Thoracic aorta (tissue), 2 donors: Measurements from ENCODE around the gene SPAG8. TPM values are rescaled to one million over a fixed set of nuclear protein-coding genes. Genes with fewer than 3 reads are reported as not detected.

Experiments
- ATAC-seq: fragments of 150-250 bp; one replicate; pipeline ENCODE4 v1.8.0; 2017; ENCODE audit warnings: low read depth; ENCODE audit not compliant: insufficient number of reproducible peaks, low FRiP score
- DNase-seq: peaks from one replicate; pipeline ENCODE4 v3.0.0-alpha.2; 2020; ENCODE audit warnings: low spot score
- H3K27ac ChIP-seq, 2 donors: fragments of 200-600 bp; sonication (generic); 1 replicate in 1 of 2; 2 replicates in 1 of 2; pipeline ENCODE4 v1.5.1; 2016; ENCODE audit warnings: mild to moderate bottlenecking in 2 of 2, moderate library complexity in 2 of 2
- H3K27me3 ChIP-seq: fragments of 200-600 bp; sonication (generic); replicated peaks from 2 replicates; pipeline ENCODE4 v1.6.0; 2016; ENCODE audit warnings: mild to moderate bottlenecking; ENCODE audit not compliant: insufficient read depth
- H3K36me3 ChIP-seq: fragments of 200-600 bp; sonication (generic); one replicate; pipeline ENCODE4 v1.5.1; 2016
- H3K4me1 ChIP-seq, 2 donors: fragments of 200-600 bp; sonication (generic); 1 replicate in 1 of 2; 2 replicates in 1 of 2; pipeline versions ENCODE4 v1.5.1 to v1.6.0; 2016; ENCODE audit warnings: low read depth in 2 of 2, mild to moderate bottlenecking in 1 of 2; ENCODE audit not compliant: control insufficient read depth in 1 of 2
- H3K4me3 ChIP-seq: fragments of 200-600 bp; sonication (generic); 2 replicates; pipeline ENCODE4 v1.5.1; 2016; ENCODE audit warnings: mild to moderate bottlenecking
- H3K9me3 ChIP-seq: fragments of 200-600 bp; sonication (generic); 2 replicates; pipeline ENCODE4 v1.5.1; 2016
- total RNA-seq, 2 donors: library from RNA; depleted of rRNA; stranded (reverse); fragments of >200 nt; gene quantifications; one replicate each; pipeline versions ENCODE4 v1.1.0 to v1.2.3, GENCODE V29; 2016
- TF ChIP-seq, protein P1 (sequence below): fragments of 200-600 bp; sonication (generic); IDR thresholded peaks from one replicate; pipeline ENCODE4 v1.5.1; 2019; ENCODE audit warnings: antibody characterized with exemption

The SPAG8 gene
- total RNA-seq, 2 donors from 2014 or later: 0.21 to 5.7 TPM

- Histone ChIP-seq H3K4me3 (peak within 1 kb of the TSS; percentile 85), H3K9me3 (no peaks in the 10 kb centered on the region), H3K36me3 (no peaks in the 10 kb centered on the region), H3K27me3 (no peaks in the 10 kb centered on the region), H3K27ac (peak within 1 kb of the TSS; percentile 88 to 91), H3K4me1 (peaks cover 16 to 39% of the 10 kb centered on the region in 2 donors)
- peak; percentile 94 for ATAC-seq
- peak; percentile 94 for DNase-seq
- TF ChIP-seq, protein P1, sequence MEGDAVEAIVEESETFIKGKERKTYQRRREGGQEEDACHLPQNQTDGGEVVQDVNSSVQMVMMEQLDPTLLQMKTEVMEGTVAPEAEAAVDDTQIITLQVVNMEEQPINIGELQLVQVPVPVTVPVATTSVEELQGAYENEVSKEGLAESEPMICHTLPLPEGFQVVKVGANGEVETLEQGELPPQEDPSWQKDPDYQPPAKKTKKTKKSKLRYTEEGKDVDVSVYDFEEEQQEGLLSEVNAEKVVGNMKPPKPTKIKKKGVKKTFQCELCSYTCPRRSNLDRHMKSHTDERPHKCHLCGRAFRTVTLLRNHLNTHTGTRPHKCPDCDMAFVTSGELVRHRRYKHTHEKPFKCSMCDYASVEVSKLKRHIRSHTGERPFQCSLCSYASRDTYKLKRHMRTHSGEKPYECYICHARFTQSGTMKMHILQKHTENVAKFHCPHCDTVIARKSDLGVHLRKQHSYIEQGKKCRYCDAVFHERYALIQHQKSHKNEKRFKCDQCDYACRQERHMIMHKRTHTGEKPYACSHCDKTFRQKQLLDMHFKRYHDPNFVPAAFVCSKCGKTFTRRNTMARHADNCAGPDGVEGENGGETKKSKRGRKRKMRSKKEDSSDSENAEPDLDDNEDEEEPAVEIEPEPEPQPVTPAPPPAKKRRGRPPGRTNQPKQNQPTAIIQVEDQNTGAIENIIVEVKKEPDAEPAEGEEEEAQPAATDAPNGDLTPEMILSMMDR: no peak
Measured at GRCh38 chr9:35814841-35815543, 2.9 kb upstream of the SPAG8 start, which contains the start of gene HINT2. HINT2 (minus strand) TSS chr9:35815042; CDS start chr9:35814979, 63 bp downstream.

- no peak for ATAC-seq
- TF ChIP-seq, protein P1: peak; percentile 20
- H3K4me1 ChIP-seq: peaks cover 16 to 39% of the 10 kb centered on the region in 2 donors
Measured at GRCh38 chr9:35814106-35814840, 2.2 kb upstream of the SPAG8 start.

GRCh38 chr9:35813434-35814105 is 1.5 kb upstream of the SPAG8 start:
- TF ChIP-seq, protein P1: no peak
- ATAC-seq: no peak
- DNase-seq: no peak
- H3K27me3 ChIP-seq: no peaks in the 10 kb centered on the region
- H3K4me1 ChIP-seq: peaks cover 16 to 39% of the 10 kb centered on the region in 2 donors
- peaks cover 9% of the 10 kb centered on the region for H3K36me3 ChIP-seq
- no peaks in the 10 kb centered on the region for H3K9me3 ChIP-seq
- peak overlapping the region; percentile 88 to 91 for H3K27ac ChIP-seq
- H3K4me3 ChIP-seq: peak overlapping the region; percentile 85

More at GRCh38 chr9:35814106-35814840, 2.2 kb upstream of the SPAG8 start:
- Histone ChIP-seq H3K9me3 (no peaks in the 10 kb centered on the region), H3K4me3 (peak overlapping the region; percentile 85), H3K36me3 (peaks cover 2% of the 10 kb centered on the region), H3K27me3 (no peaks in the 10 kb centered on the region), H3K27ac (peak overlapping the region; percentile 88 to 91)
- DNase-seq: no peak

DNA sequence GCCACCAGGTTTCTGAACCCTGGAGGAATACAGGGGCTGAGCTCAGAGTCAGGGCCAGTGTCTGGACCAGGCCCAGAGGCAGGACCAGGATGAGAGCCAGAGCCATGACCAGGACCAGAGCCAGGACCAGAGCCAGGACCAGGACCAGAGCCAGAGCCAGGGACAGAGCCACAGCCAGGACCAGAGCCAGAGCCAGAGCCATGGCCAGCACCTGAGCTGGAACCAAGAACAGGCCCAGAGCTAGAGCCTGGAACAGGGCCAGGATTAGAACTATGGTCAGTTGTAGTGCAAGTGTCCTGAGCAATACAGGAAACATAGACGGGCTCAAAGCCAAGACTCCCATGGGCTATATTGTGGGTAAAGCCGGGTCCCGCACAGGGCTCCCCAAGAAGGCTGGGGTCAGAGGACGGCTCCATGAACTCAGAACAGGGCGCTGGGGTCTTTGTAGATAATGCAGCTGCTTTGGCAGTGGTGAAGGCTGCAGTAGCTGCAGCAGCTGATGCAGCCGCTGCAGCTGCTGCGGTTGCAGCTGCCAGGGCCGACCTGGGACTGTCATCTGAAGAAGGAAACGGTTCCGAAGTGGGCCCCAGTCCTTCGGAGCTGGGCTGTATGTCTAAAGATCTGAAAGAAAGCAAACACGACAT is 559 bp downstream of the SPAG8 start:
- peak overlapping the region; percentile 73 for H3K4me3 ChIP-seq
- no peak for DNase-seq
- ATAC-seq: no peak
- H3K4me1 ChIP-seq: peaks cover 16 to 39% of the 10 kb centered on the region in 2 donors
- H3K27me3 ChIP-seq: no peaks in the 10 kb centered on the region
- H3K9me3 ChIP-seq: no peaks in the 10 kb centered on the region
- TF ChIP-seq, protein P1: no peak
- H3K36me3 ChIP-seq: peaks cover 28% of the 10 kb centered on the region
- H3K27ac ChIP-seq: peak overlapping the region; percentile 85 to 87
